Endothelial cell of umbilical vein (primary cell): ENCODE measurements around the gene SAMD1.

Experiments used
- FOS ChIP-seq: IDR thresholded peaks from 2 replicates; pipeline ENCODE4 v1.6.1; 2011; ENCODE audit warnings: mild to moderate bottlenecking, low read length, moderate library complexity, borderline replicate concordance; ENCODE audit not compliant: insufficient read depth
- JUN ChIP-seq: IDR thresholded peaks from 2 replicates; pipeline ENCODE4 v1.6.1; 2011; ENCODE audit warnings: borderline replicate concordance, low read depth; ENCODE audit not compliant: insufficient read length, insufficient read depth
- MAX ChIP-seq: IDR thresholded peaks from 2 replicates; pipeline ENCODE4 v1.6.1; 2011; ENCODE audit not compliant: insufficient read depth, insufficient read length
- MYC ChIP-seq: IDR thresholded peaks from one replicate; pipeline ENCODE4 v1.6.1; 2011; ENCODE audit warnings: mild to moderate bottlenecking, low read depth, low read length
- POLR2A ChIP-seq: IDR thresholded peaks from 2 replicates; pipeline ENCODE4 v1.6.1; 2012; ENCODE audit warnings: low read depth, mild to moderate bottlenecking, control low read depth, low read length
- TF ChIP-seq, protein P1 (sequence below), 2 donors: IDR thresholded peaks; 1 replicate in 1 of 2; 2 replicates in 1 of 2; pipeline ENCODE4 v1.5.1; 2011; ENCODE audit warnings: low read length in 2 of 2, mild to moderate bottlenecking in 2 of 2, moderate library complexity in 2 of 2, control low read depth in 1 of 2, inconsistent platforms in 1 of 2, low read depth in 1 of 2; ENCODE audit not compliant: insufficient read depth in 1 of 2; ENCODE audit errors: extremely low read depth in 1 of 2

DNA sequence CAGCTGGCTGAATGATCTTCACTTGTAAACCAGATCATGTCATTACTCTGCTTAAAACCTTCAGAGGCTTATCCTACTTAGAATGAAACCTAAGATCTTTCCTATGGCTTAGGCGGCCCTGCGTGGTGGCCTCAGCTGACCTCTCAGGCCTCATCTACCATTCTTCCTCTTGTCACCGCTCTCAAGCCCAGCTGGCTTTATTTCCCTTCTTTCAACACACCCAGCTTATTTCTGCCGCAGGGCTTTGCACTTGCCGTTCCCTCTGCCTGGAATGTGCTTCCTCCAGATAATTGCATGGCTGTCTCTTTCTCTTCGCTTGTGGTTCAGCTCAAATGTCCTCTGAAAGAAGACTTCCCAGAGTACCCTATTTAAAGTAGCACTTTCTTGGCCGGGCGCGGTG is 49.4 kb upstream of the SAMD1 start:
- TF ChIP-seq, protein P1, sequence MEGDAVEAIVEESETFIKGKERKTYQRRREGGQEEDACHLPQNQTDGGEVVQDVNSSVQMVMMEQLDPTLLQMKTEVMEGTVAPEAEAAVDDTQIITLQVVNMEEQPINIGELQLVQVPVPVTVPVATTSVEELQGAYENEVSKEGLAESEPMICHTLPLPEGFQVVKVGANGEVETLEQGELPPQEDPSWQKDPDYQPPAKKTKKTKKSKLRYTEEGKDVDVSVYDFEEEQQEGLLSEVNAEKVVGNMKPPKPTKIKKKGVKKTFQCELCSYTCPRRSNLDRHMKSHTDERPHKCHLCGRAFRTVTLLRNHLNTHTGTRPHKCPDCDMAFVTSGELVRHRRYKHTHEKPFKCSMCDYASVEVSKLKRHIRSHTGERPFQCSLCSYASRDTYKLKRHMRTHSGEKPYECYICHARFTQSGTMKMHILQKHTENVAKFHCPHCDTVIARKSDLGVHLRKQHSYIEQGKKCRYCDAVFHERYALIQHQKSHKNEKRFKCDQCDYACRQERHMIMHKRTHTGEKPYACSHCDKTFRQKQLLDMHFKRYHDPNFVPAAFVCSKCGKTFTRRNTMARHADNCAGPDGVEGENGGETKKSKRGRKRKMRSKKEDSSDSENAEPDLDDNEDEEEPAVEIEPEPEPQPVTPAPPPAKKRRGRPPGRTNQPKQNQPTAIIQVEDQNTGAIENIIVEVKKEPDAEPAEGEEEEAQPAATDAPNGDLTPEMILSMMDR (IDR thresholded peaks at IDR 0.05; ENCODE audit: extremely low read depth in 1 of 2, insufficient read depth in 1 of 2, low read depth in 1 of 2, low read length in 2 of 2): no peak
- TF ChIP-seq POLR2A (no peak), JUN (no peak), FOS (no peak), MYC (no peak), MAX (no peak)
